ENCODE data around the gene SLC37A2. TPM values are rescaled to one million over a fixed set of nuclear protein-coding genes. Genes with fewer than 3 reads are reported as not detected.

The SLC37A2 gene
- total RNA-seq, 1 experiment from 2014 or later: 5.1 TPM

- BruUV-seq (replicated peaks): no TSS peak
- no peaks in the 10 kb centered on the region for H3K36me3 ChIP-seq (ENCODE audit: control insufficient read depth in 1 of 2, insufficient read depth in 2 of 2, low read length in 2 of 2)
- DNase-seq (ENCODE audit: low read depth, low spot score) (no peak), ATAC-seq (no peak)
- H3K9me3 ChIP-seq (ENCODE audit: control insufficient read depth in 1 of 2, insufficient read depth in 1 of 2, low read depth in 1 of 2, low read length in 2 of 2): no peaks in the 10 kb centered on the region
- ChIA-PET CTCF (interaction anchor here (1.2 kb wide), 1 partner anchor 12 kb away, joined by 3 read pairs; no protein-coding TSS in a partner anchor), RAD21 (ENCODE audit: low non-redundant PET in 1 of 2, low total read pairs in 2 of 2, uncharacterized antibody in 2 of 2, unreplicated experiment in 2 of 2) (no interaction called here), POLR2A (no interaction called here)
- no peaks in the 10 kb centered on the region for H3K9me2 ChIP-seq (ENCODE audit: insufficient read depth)
- intact Hi-C loops (cut with micrococcal nuclease): no loop called here
- H4K20me1 ChIP-seq (ENCODE audit: insufficient read depth): no peaks in the 10 kb centered on the region
- H3K27me3 ChIP-seq (ENCODE audit: insufficient read depth, low read length): peaks cover 3% of the 10 kb centered on the region; the same call in 1 of the 2 replicates
- H3K4me2 ChIP-seq (ENCODE audit: low read length): no peak overlapping the region
- no peak overlapping the region for H2AFZ ChIP-seq (ENCODE audit: low read depth, low read length, poor library complexity, severe bottlenecking)
- TF ChIP-seq POLR2AphosphoS5 (IDR thresholded peaks at IDR 0.05; ENCODE audit: low read depth, low read length): no peak
- TF ChIP-seq, protein P1, sequence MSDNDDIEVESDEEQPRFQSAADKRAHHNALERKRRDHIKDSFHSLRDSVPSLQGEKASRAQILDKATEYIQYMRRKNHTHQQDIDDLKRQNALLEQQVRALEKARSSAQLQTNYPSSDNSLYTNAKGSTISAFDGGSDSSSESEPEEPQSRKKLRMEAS (IDR thresholded peaks at IDR 0.05): no peak
- TF ChIP-seq CBX3 (IDR thresholded peaks at IDR 0.05; ENCODE audit: low read depth): no peak
- TF ChIP-seq ZFX (IDR thresholded peaks at IDR 0.05): no peak
- TF ChIP-seq, protein P2, sequence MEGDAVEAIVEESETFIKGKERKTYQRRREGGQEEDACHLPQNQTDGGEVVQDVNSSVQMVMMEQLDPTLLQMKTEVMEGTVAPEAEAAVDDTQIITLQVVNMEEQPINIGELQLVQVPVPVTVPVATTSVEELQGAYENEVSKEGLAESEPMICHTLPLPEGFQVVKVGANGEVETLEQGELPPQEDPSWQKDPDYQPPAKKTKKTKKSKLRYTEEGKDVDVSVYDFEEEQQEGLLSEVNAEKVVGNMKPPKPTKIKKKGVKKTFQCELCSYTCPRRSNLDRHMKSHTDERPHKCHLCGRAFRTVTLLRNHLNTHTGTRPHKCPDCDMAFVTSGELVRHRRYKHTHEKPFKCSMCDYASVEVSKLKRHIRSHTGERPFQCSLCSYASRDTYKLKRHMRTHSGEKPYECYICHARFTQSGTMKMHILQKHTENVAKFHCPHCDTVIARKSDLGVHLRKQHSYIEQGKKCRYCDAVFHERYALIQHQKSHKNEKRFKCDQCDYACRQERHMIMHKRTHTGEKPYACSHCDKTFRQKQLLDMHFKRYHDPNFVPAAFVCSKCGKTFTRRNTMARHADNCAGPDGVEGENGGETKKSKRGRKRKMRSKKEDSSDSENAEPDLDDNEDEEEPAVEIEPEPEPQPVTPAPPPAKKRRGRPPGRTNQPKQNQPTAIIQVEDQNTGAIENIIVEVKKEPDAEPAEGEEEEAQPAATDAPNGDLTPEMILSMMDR (IDR thresholded peaks at IDR 0.05 in 2 of 3, conservative IDR thresholded peaks at IDR 0.05 in 1 of 3; ENCODE audit: borderline replicate concordance in 1 of 3, insufficient read depth in 1 of 3, low read depth in 2 of 3, low read length in 2 of 3): no peak
- no peak for TF ChIP-seq SP1 (IDR thresholded peaks at IDR 0.05; ENCODE audit: low read depth)
- TF ChIP-seq FOSL1 (IDR thresholded peaks at IDR 0.05; ENCODE audit: low read depth): no peak
- TF ChIP-seq POLR2A (IDR thresholded peaks at IDR 0.05; ENCODE audit: borderline replicate concordance, extremely low read depth, insufficient read depth, insufficient read length): no peak
- TF ChIP-seq ELF1 (IDR thresholded peaks at IDR 0.05; ENCODE audit: borderline replicate concordance, low read depth): no peak
- no peak for TF ChIP-seq ZNF274 (IDR thresholded peaks at IDR 0.05; ENCODE audit: low read depth, low read length)
- TF ChIP-seq JUND (IDR thresholded peaks at IDR 0.05): no peak
- no peaks in the 10 kb centered on the region for H3K4me1 ChIP-seq (ENCODE audit: control insufficient read depth in 1 of 2, insufficient read depth in 2 of 2, low read length in 2 of 2)
- H3K27ac ChIP-seq (ENCODE audit: low read depth, low read length): no peak overlapping the region
- no peak overlapping the region for H3K4me3 ChIP-seq (replicated peaks in 1 of 2; ENCODE audit: low read depth in 1 of 2, low read length in 2 of 2)
- H3K79me2 ChIP-seq (ENCODE audit: insufficient read depth, low read length): no peaks in the 10 kb centered on the region
- no peak overlapping the region for H3K9ac ChIP-seq (ENCODE audit: low read length)
These were observed 72.9 kb downstream of the SLC37A2 start for GRCh38 chr11:125136001-125136400.

All from HCT116 (cell line).